ENCODE measurements around the gene KLHL7.

The KLHL7 gene

GRCh38 chr7:23105644-23106056 lies at the start of gene KLHL7:
KLHL7 (plus strand) TSS chr7:23105785; CDS start chr7:23106027, 242 bp downstream.
- peak; percentile 93 to 97 (median 94) for DNase-seq (ENCODE audit: low read depth in 3 of 3)

GRCh38 chr7:23058408-23059096 lies 47.0 kb upstream of the KLHL7 start:
- no peak for DNase-seq (ENCODE audit: low read depth in 3 of 3)

GRCh38 chr7:23061327-23061726 lies 44.3 kb upstream of the KLHL7 start:
- no peak for DNase-seq (ENCODE audit: low read depth in 3 of 3)

GRCh38 chr7:23062452-23062851 lies 43.1 kb upstream of the KLHL7 start:
- DNase-seq (ENCODE audit: low read depth in 3 of 3): no peak

GRCh38 chr7:23065974-23066373 lies 39.6 kb upstream of the KLHL7 start:
- DNase-seq (ENCODE audit: low read depth in 3 of 3): no peak

GRCh38 chr7:23067271-23067670 lies 38.3 kb upstream of the KLHL7 start:
- DNase-seq (ENCODE audit: low read depth in 3 of 3): no peak

- no peak for DNase-seq (ENCODE audit: low read depth in 3 of 3)
Measured at GRCh38 chr7:23072048-23072447, 33.5 kb upstream of the KLHL7 start.

GRCh38 chr7:23072922-23073321 lies 32.7 kb upstream of the KLHL7 start:
- DNase-seq (ENCODE audit: low read depth in 3 of 3): no peak

- no peak for DNase-seq (ENCODE audit: low read depth in 3 of 3)
Measured at GRCh38 chr7:23074443-23075261, 30.9 kb upstream of the KLHL7 start.

- no peak for DNase-seq (ENCODE audit: low read depth in 3 of 3)
Measured at GRCh38 chr7:23075571-23075970, 30.0 kb upstream of the KLHL7 start.

GRCh38 chr7:23076772-23077171 lies 28.8 kb upstream of the KLHL7 start:
- no peak for DNase-seq (ENCODE audit: low read depth in 3 of 3)

GRCh38 chr7:23093111-23093510 lies 12.5 kb upstream of the KLHL7 start:
- no peak for DNase-seq (ENCODE audit: low read depth in 3 of 3)

GRCh38 chr7:23093546-23093945 lies 12.0 kb upstream of the KLHL7 start:
- DNase-seq (ENCODE audit: low read depth in 3 of 3): no peak

GRCh38 chr7:23096518-23097290 lies 8.9 kb upstream of the KLHL7 start:
- DNase-seq (ENCODE audit: low read depth in 3 of 3): no peak

- DNase-seq (ENCODE audit: low read depth in 3 of 3): no peak
Measured at GRCh38 chr7:23098029-23098428, 7.6 kb upstream of the KLHL7 start.

- no peak for DNase-seq (ENCODE audit: low read depth in 3 of 3)
Measured at GRCh38 chr7:23098460-23098859, 7.1 kb upstream of the KLHL7 start.

GRCh38 chr7:23100697-23101096 lies 4.9 kb upstream of the KLHL7 start:
- no peak for DNase-seq (ENCODE audit: low read depth in 3 of 3)

- no peak for DNase-seq (ENCODE audit: low read depth in 3 of 3)
Measured at GRCh38 chr7:23105086-23105643, 420 bp upstream of the KLHL7 start.

GRCh38 chr7:23106057-23106822 lies 655 bp downstream of the KLHL7 start:
- peak in 2 of 3 experiments; percentile 6 to 32 for DNase-seq (ENCODE audit: low read depth in 3 of 3)

- no peak for DNase-seq (ENCODE audit: low read depth in 3 of 3)
Measured at GRCh38 chr7:23106823-23107663, 1.5 kb downstream of the KLHL7 start.

All from stimulated activated CD4-positive, alpha-beta T cell treated with anti-CD3 and anti-CD28 coated beads, TNF-alpha, amount 100 ng/mL, for 24 hours (primary cell).